ENCODE results near the gene FAM110D.

DNA sequence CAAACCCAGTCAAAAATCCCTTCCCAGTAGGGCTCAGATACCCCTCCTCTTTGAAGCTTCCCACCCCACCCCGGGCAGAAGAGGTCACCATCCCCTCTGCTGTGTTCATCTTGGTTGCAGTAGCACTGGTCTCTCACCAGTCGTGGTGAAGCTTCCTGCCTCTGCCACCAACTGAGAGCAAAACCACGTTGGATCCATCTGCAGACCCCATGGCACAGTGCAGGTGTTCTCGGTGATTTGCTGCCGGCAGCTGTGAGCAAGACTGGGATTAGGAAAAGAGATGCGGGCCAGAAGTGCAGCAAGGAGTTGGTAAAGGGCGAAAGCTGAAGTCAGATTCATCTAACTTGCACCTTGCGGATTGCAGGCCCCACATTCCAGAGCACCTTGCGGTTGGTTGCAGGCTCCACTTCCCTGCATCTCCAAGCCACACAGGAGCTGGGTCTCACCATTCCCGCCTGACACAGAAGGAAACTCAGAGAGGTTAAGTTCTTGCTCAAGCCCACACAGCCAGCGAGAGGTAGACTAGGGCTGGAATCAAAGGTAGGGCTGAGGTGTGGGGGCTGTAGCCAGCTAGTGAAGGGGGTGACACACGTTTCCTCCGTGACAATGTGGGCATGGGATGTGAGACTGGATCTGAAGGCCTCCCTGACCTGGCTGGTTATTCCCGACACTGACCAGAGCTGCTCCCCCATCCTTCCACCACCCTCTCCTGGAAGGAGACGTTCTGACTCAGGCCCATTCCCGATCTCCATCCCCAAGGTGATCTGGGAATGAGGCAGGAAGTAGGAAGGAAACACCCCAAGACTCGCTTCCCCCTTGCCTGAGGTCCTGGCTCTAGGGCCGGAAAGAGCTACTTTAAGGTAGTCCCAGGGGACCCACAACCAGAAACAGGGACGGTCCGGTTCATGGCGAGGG lies 3.3 kb upstream of the FAM110D start:
- TF ChIP-seq, protein P1, sequence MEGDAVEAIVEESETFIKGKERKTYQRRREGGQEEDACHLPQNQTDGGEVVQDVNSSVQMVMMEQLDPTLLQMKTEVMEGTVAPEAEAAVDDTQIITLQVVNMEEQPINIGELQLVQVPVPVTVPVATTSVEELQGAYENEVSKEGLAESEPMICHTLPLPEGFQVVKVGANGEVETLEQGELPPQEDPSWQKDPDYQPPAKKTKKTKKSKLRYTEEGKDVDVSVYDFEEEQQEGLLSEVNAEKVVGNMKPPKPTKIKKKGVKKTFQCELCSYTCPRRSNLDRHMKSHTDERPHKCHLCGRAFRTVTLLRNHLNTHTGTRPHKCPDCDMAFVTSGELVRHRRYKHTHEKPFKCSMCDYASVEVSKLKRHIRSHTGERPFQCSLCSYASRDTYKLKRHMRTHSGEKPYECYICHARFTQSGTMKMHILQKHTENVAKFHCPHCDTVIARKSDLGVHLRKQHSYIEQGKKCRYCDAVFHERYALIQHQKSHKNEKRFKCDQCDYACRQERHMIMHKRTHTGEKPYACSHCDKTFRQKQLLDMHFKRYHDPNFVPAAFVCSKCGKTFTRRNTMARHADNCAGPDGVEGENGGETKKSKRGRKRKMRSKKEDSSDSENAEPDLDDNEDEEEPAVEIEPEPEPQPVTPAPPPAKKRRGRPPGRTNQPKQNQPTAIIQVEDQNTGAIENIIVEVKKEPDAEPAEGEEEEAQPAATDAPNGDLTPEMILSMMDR (conservative IDR thresholded peaks at IDR 0.05; ENCODE audit: low read length): no peak
- no peak for TF ChIP-seq EZH2phosphoT487 (IDR thresholded peaks at IDR 0.05; ENCODE audit: borderline replicate concordance)

Data from Loucy (cell line).